Glutamatergic neuron (in vitro differentiated cells): ENCODE results near the gene TAF7. TPM values are rescaled to one million over a fixed set of nuclear protein-coding genes. Genes with fewer than 3 reads are reported as not detected.
"Not testable (repeated sequence)": the region's sequence is repeated elsewhere in the genome, so short reads cannot be mapped to it uniquely, and the experiment has no call there.

Experiments used
- DNase-seq: peaks from one replicate; pipeline ENCODE4 v3.0.0; 2022
- H3K27ac Mint-ChIP-seq: one replicate; pipeline ENCODE4 v1.8.0; 2020; ENCODE audit warnings: mild to moderate bottlenecking, mixed read lengths, inconsistent platforms; ENCODE audit not compliant: unreplicated experiment
- H3K27me3 Mint-ChIP-seq: one replicate; pipeline ENCODE4 v1.8.0; 2020; ENCODE audit warnings: mild to moderate bottlenecking, moderate library complexity, mixed read lengths, inconsistent platforms; ENCODE audit not compliant: unreplicated experiment
- H3K36me3 Mint-ChIP-seq: one replicate; pipeline ENCODE4 v1.8.0; 2020; ENCODE audit warnings: mild to moderate bottlenecking, mixed read lengths, inconsistent platforms; ENCODE audit not compliant: unreplicated experiment
- H3K4me1 Mint-ChIP-seq: one replicate; pipeline ENCODE4 v1.8.0; 2020; ENCODE audit warnings: mild to moderate bottlenecking, low read depth, mixed read lengths, inconsistent platforms; ENCODE audit not compliant: unreplicated experiment
- H3K4me3 Mint-ChIP-seq: one replicate; pipeline ENCODE4 v1.8.0; 2020; ENCODE audit warnings: mild to moderate bottlenecking, mixed read lengths, inconsistent platforms; ENCODE audit not compliant: unreplicated experiment
- H3K9me3 Mint-ChIP-seq: one replicate; pipeline ENCODE4 v1.8.0; 2020; ENCODE audit warnings: mild to moderate bottlenecking, moderate library complexity, mixed read lengths, inconsistent platforms; ENCODE audit not compliant: unreplicated experiment
- CTCF ChIP-seq: fragments of 200-600 bp; sonication (generic); IDR thresholded peaks from one replicate; pipeline ENCODE4 v1.5.0; 2021; ENCODE audit not compliant: partially characterized antibody, unreplicated experiment
- total RNA-seq: library from RNA; stranded (reverse); fragmentation: NEBNext Ultra II Directional; extraction: Animal tissue kit (Norgen Biotek cat#: 25700); gene quantifications from one replicate; pipeline ENCODE4 v1.2.1, GENCODE V29; 2021; ENCODE audit not compliant: unreplicated experiment

The TAF7 gene
- total RNA-seq, 1 donor from 2014 or later: 89.4 TPM

- peaks cover 44% of the 10 kb centered on the region for H3K9me3 Mint-ChIP-seq
- peaks cover 43% of the 10 kb centered on the region for H3K36me3 Mint-ChIP-seq
These were observed 885 bp downstream of the TAF7 start for GRCh38 chr5:141319699-141320098.

GRCh38 chr5:141319202-141319601 is 1.4 kb downstream of the TAF7 start:
- H3K27ac Mint-ChIP-seq: peak overlapping the region; percentile 99
- peaks cover 2% of the 10 kb centered on the region for H3K4me1 Mint-ChIP-seq
- TF ChIP-seq CTCF: no peak
- peak overlapping the region; percentile 95 for H3K4me3 Mint-ChIP-seq
- no peak for DNase-seq
- peaks cover 48% of the 10 kb centered on the region for H3K36me3 Mint-ChIP-seq
- H3K27me3 Mint-ChIP-seq: peaks cover 14% of the 10 kb centered on the region
- peaks cover 44% of the 10 kb centered on the region for H3K9me3 Mint-ChIP-seq

More at GRCh38 chr5:141319699-141320098, 885 bp downstream of the TAF7 start:
- Mint-ChIP-seq H3K4me3 (peak overlapping the region; percentile 95), H3K27me3 (peaks cover 14% of the 10 kb centered on the region), H3K4me1 (peaks cover 2% of the 10 kb centered on the region), H3K27ac (peak overlapping the region; percentile 99)
- no peak for TF ChIP-seq CTCF
- no peak for DNase-seq

- H3K4me1 Mint-ChIP-seq, H3K4me3 Mint-ChIP-seq, H3K27ac Mint-ChIP-seq, DNase-seq: not testable (repeated sequence)
- Mint-ChIP-seq H3K9me3 (peaks cover 44% of the 10 kb centered on the region), H3K27me3 (peaks cover 14% of the 10 kb centered on the region), H3K36me3 (peaks cover 64% of the 10 kb centered on the region)
These were observed 3.6 kb downstream of the TAF7 start for GRCh38 chr5:141316963-141317362.

- Mint-ChIP-seq H3K27ac (no peak overlapping the region), H3K4me3 (no peak overlapping the region), H3K36me3 (peaks cover 56% of the 10 kb centered on the region), H3K9me3 (peaks cover 19% of the 10 kb centered on the region), H3K4me1 (no peaks in the 10 kb centered on the region), H3K27me3 (peaks cover 3% of the 10 kb centered on the region)
- TF ChIP-seq CTCF: no peak
- DNase-seq: no peak
These were observed 6.9 kb downstream of the TAF7 start for GRCh38 chr5:141313711-141314110.

GRCh38 chr5:141306630-141307029 is 14.0 kb downstream of the TAF7 start:
- TF ChIP-seq CTCF: no peak
- DNase-seq: no peak
- Mint-ChIP-seq H3K4me3 (no peak overlapping the region), H3K9me3 (peaks cover 6% of the 10 kb centered on the region), H3K4me1 (no peaks in the 10 kb centered on the region), H3K27me3 (no peaks in the 10 kb centered on the region), H3K27ac (no peak overlapping the region), H3K36me3 (peaks cover 19% of the 10 kb centered on the region)

GRCh38 chr5:141303756-141304155 is 16.8 kb downstream of the TAF7 start, which contains the start of gene SLC25A2:
Gene SLC25A2, minus strand, starts transcription at chr5:141304049. Its CDS starts 184 bp downstream, at chr5:141303865.
- Mint-ChIP-seq H3K4me3 (no peak within 1 kb of the TSS), H3K27me3 (no peaks in the 10 kb centered on the region), H3K9me3 (peaks cover 5% of the 10 kb centered on the region), H3K27ac (no peak within 1 kb of the TSS), H3K36me3 (peaks cover 13% of the 10 kb centered on the region), H3K4me1 (no peaks in the 10 kb centered on the region)
- no peak for TF ChIP-seq CTCF
- no peak for DNase-seq
